CD4-positive, alpha-beta memory T cell (primary cell): ENCODE data around the gene SPRR4. TPM values are rescaled to one million over a fixed set of nuclear protein-coding genes. Genes with fewer than 3 reads are reported as not detected.

Experiments
- CTCF ChIA-PET: fragments of 350-600 bp; sonication (Branson Sonifier 250); formaldehyde crosslinking; loops from one replicate; lab custom pipeline; 2021; ENCODE audit warnings: inconsistent platforms; ENCODE audit not compliant: partially characterized antibody; lab: Charles Lee
- POLR2A ChIA-PET: fragments of 350-600 bp; sonication (Branson Sonifier 250); formaldehyde crosslinking; loops from one replicate; lab custom pipeline; 2021; ENCODE audit not compliant: partially characterized antibody; lab: Charles Lee
- DNase-seq, 5 donors: peaks; one replicate each; pipeline versions ENCODE4 v3.0.0 to v3.0.0-alpha.2; 2020 to 2022; ENCODE audit warnings: mixed read lengths in 1 of 5
- H3K27ac ChIP-seq: one replicate; pipeline ENCODE4 v1.7.0; 2013; ENCODE audit warnings: low read depth, low read length
- H3K27me3 ChIP-seq: 2 replicates; pipeline ENCODE4 v1.7.0; 2013; ENCODE audit warnings: mild to moderate bottlenecking, low read length, moderate library complexity; ENCODE audit not compliant: insufficient read depth
- H3K36me3 ChIP-seq: 2 replicates; pipeline ENCODE4 v1.7.0; 2013; ENCODE audit warnings: mild to moderate bottlenecking, low read length, moderate library complexity; ENCODE audit not compliant: insufficient read depth
- H3K4me1 ChIP-seq: 2 replicates; pipeline ENCODE4 v1.7.0; 2013; ENCODE audit warnings: mild to moderate bottlenecking, low read length, moderate library complexity; ENCODE audit not compliant: insufficient read depth
- H3K4me3 ChIP-seq, 2 donors: one replicate each; pipeline ENCODE4 v1.7.0; 2013; ENCODE audit warnings: low read length in 2 of 2, mild to moderate bottlenecking in 1 of 2
- H3K9me3 ChIP-seq, 2 donors: one replicate each; pipeline ENCODE4 v1.7.0; 2013; ENCODE audit warnings: low read length in 2 of 2, control low read depth in 1 of 2; ENCODE audit not compliant: control insufficient read depth in 1 of 2
- H3K27ac Mint-ChIP-seq, 7 donors: one replicate each; pipeline ENCODE4 v1.8.0; 2020 to 2021; ENCODE audit warnings: mixed read lengths in 7 of 7, mild to moderate bottlenecking in 6 of 7, inconsistent platforms in 3 of 7, moderate library complexity in 3 of 7
- H3K27me3 Mint-ChIP-seq, 2 donors: one replicate each; pipeline ENCODE4 v1.8.0; 2020 to 2021; ENCODE audit warnings: mixed read lengths in 2 of 2
- H3K36me3 Mint-ChIP-seq, 2 donors: one replicate each; pipeline ENCODE4 v1.8.0; 2020 to 2021; ENCODE audit warnings: mixed read lengths in 2 of 2, inconsistent platforms in 1 of 2, mild to moderate bottlenecking in 1 of 2
- H3K4me1 Mint-ChIP-seq, 4 donors: one replicate each; pipeline ENCODE4 v1.8.0; 2020 to 2021; ENCODE audit warnings: mixed read lengths in 4 of 4, mild to moderate bottlenecking in 1 of 4
- H3K4me3 Mint-ChIP-seq, 8 donors: one replicate each; pipeline ENCODE4 v1.8.0; 2020 to 2021; ENCODE audit warnings: mixed read lengths in 8 of 8, mild to moderate bottlenecking in 7 of 8, moderate library complexity in 6 of 8, inconsistent platforms in 3 of 8
- H3K9me3 Mint-ChIP-seq, 8 donors: one replicate each; pipeline ENCODE4 v1.8.0; 2020 to 2021; ENCODE audit warnings: mixed read lengths in 8 of 8, mild to moderate bottlenecking in 5 of 8, inconsistent platforms in 3 of 8, moderate library complexity in 1 of 8
- intact Hi-C: fragments of 100-400 bp; cut with micrococcal nuclease; formaldehyde crosslinking; loops from one replicate; pipeline ENCODE4 v1.15.1; 2023
- polyA plus RNA-seq, 2 donors: library from polyadenylated mRNA; unstranded; fragments of 300-500 nt; fragmentation: Illumina TruSeq; gene quantifications; one replicate each; pipeline ENCODE4 v1.2.3, GENCODE V29; 2021
- total RNA-seq, 2 experiments: library from RNA; stranded (reverse); gene quantifications; one replicate each; pipeline ENCODE4 v1.2.3, GENCODE V29; 2021

The SPRR4 gene
- total and polyA plus RNA-seq, 4 experiments from 2014 or later: not detected

GRCh38 chr1:152957561-152957960, 12.9 kb upstream of the SPRR4 start:
- H3K27me3 ChIP-seq: no peaks in the 10 kb centered on the region
- intact Hi-C loops: no loop called here
- ChIA-PET POLR2A (no interaction called here), CTCF (no interaction called here)
- H3K36me3 Mint-ChIP-seq: no peaks in the 10 kb centered on the region
- no peak overlapping the region for H3K27ac ChIP-seq
- no peak overlapping the region for H3K27ac Mint-ChIP-seq
- no peak overlapping the region for H3K4me3 ChIP-seq
- H3K9me3 Mint-ChIP-seq: peaks cover 0 to 5% (median 0%) of the 10 kb centered on the region in 8 donors
- peaks cover 4 to 9% of the 10 kb centered on the region in 2 donors for H3K27me3 Mint-ChIP-seq
- H3K4me1 Mint-ChIP-seq: no peaks in the 10 kb centered on the region
- DNase-seq: no peak
- H3K4me1 ChIP-seq: no peaks in the 10 kb centered on the region
- H3K36me3 ChIP-seq: no peaks in the 10 kb centered on the region
- no peak overlapping the region for H3K4me3 Mint-ChIP-seq
- H3K9me3 ChIP-seq: no peaks in the 10 kb centered on the region

- Mint-ChIP-seq H3K27ac (no peak overlapping the region), H3K27me3 (peaks cover 4 to 9% of the 10 kb centered on the region in 2 donors), H3K4me3 (no peak overlapping the region), H3K4me1 (no peaks in the 10 kb centered on the region), H3K36me3 (no peaks in the 10 kb centered on the region), H3K9me3 (peaks cover 0 to 5% (median 0%) of the 10 kb centered on the region in 8 donors)
- POLR2A ChIA-PET: no interaction called here
- intact Hi-C loops: no loop called here
- no peak overlapping the region for H3K4me3 ChIP-seq
- no peaks in the 10 kb centered on the region for H3K27me3 ChIP-seq
- DNase-seq: no peak
- H3K27ac ChIP-seq: no peak overlapping the region
- no peaks in the 10 kb centered on the region for H3K36me3 ChIP-seq
- CTCF ChIA-PET: no interaction called here
- no peaks in the 10 kb centered on the region for H3K4me1 ChIP-seq
- H3K9me3 ChIP-seq: no peaks in the 10 kb centered on the region
Measured at GRCh38 chr1:152959273-152959672, 11.2 kb upstream of the SPRR4 start.

- intact Hi-C loops: no loop called here
- no peaks in the 10 kb centered on the region for H3K4me1 ChIP-seq
- CTCF ChIA-PET: no interaction called here
Measured at GRCh38 chr1:152959801-152960451, 10.5 kb upstream of the SPRR4 start.

GRCh38 chr1:152960452-152961044, 9.9 kb upstream of the SPRR4 start:
- ChIA-PET POLR2A (no interaction called here), CTCF (no interaction called here)
- Mint-ChIP-seq H3K27ac (no peak overlapping the region), H3K4me3 (no peak overlapping the region), H3K36me3 (no peaks in the 10 kb centered on the region), H3K9me3 (peaks cover 0 to 5% (median 0%) of the 10 kb centered on the region in 8 donors), H3K27me3 (peaks cover 3 to 11% of the 10 kb centered on the region in 2 donors), H3K4me1 (no peaks in the 10 kb centered on the region)
- intact Hi-C loops: no loop called here
- Histone ChIP-seq H3K4me3 (no peak overlapping the region), H3K4me1 (no peaks in the 10 kb centered on the region), H3K9me3 (no peaks in the 10 kb centered on the region), H3K27ac (no peak overlapping the region), H3K36me3 (no peaks in the 10 kb centered on the region), H3K27me3 (no peaks in the 10 kb centered on the region)
- no peak for DNase-seq

More at GRCh38 chr1:152959801-152960451, 10.5 kb upstream of the SPRR4 start:
- H3K27ac Mint-ChIP-seq: peak overlapping the region in 1 of 7 donors; percentile 31
- POLR2A ChIA-PET: no interaction called here
- no peaks in the 10 kb centered on the region for H3K4me1 Mint-ChIP-seq
- no peak overlapping the region for H3K27ac ChIP-seq
- H3K36me3 Mint-ChIP-seq: no peaks in the 10 kb centered on the region
- no peaks in the 10 kb centered on the region for H3K36me3 ChIP-seq
- H3K27me3 ChIP-seq: no peaks in the 10 kb centered on the region
- peaks cover 3 to 9% of the 10 kb centered on the region in 2 donors for H3K27me3 Mint-ChIP-seq
- H3K9me3 Mint-ChIP-seq: peaks cover 0 to 5% (median 0%) of the 10 kb centered on the region in 8 donors
- H3K4me3 ChIP-seq: no peak overlapping the region
- no peak overlapping the region for H3K4me3 Mint-ChIP-seq
- no peaks in the 10 kb centered on the region for H3K9me3 ChIP-seq
- no peak for DNase-seq

- H3K4me3 ChIP-seq: no peak overlapping the region
- H3K9me3 Mint-ChIP-seq: peaks cover 0 to 5% (median 0%) of the 10 kb centered on the region in 8 donors
- H3K9me3 ChIP-seq: no peaks in the 10 kb centered on the region
- no peak overlapping the region for H3K4me3 Mint-ChIP-seq
- no peaks in the 10 kb centered on the region for H3K27me3 ChIP-seq
- no peaks in the 10 kb centered on the region for H3K4me1 ChIP-seq
- no peaks in the 10 kb centered on the region for H3K36me3 Mint-ChIP-seq
- no peaks in the 10 kb centered on the region for H3K4me1 Mint-ChIP-seq
- intact Hi-C loops: no loop called here
- ChIA-PET POLR2A (no interaction called here), CTCF (interaction anchor here (1.6 kb wide), 1 partner anchor 91 kb away, joined by 3 read pairs; no protein-coding TSS in a partner anchor)
- H3K36me3 ChIP-seq: no peaks in the 10 kb centered on the region
- no peak overlapping the region for H3K27ac Mint-ChIP-seq
- DNase-seq: no peak
- H3K27ac ChIP-seq: no peak overlapping the region
- peaks cover 4 to 11% of the 10 kb centered on the region in 2 donors for H3K27me3 Mint-ChIP-seq
Measured at GRCh38 chr1:152961226-152961891, 9.1 kb upstream of the SPRR4 start.

- Histone ChIP-seq H3K27ac (no peak overlapping the region), H3K36me3 (no peaks in the 10 kb centered on the region), H3K4me3 (no peak overlapping the region), H3K4me1 (no peaks in the 10 kb centered on the region), H3K9me3 (no peaks in the 10 kb centered on the region), H3K27me3 (no peaks in the 10 kb centered on the region)
- H3K9me3 Mint-ChIP-seq: peaks cover 0 to 5% (median 0%) of the 10 kb centered on the region in 8 donors
- H3K4me3 Mint-ChIP-seq: no peak overlapping the region
- no peak overlapping the region for H3K27ac Mint-ChIP-seq
- intact Hi-C loops: no loop called here
- CTCF ChIA-PET: interaction anchor here (0.7 to 1.6 kb wide), 2 partner anchors 9 to 93 kb away, joined by 3 read pairs; no protein-coding TSS in a partner anchor
- H3K4me1 Mint-ChIP-seq: no peaks in the 10 kb centered on the region
- H3K36me3 Mint-ChIP-seq: no peaks in the 10 kb centered on the region
- POLR2A ChIA-PET: no interaction called here
- peaks cover 5 to 14% of the 10 kb centered on the region in 2 donors for H3K27me3 Mint-ChIP-seq
- DNase-seq: no peak
Measured at GRCh38 chr1:152962876-152963415, 7.5 kb upstream of the SPRR4 start.

GRCh38 chr1:152964536-152964935, 5.9 kb upstream of the SPRR4 start:
- H3K36me3 ChIP-seq: no peaks in the 10 kb centered on the region
- no peaks in the 10 kb centered on the region for H3K36me3 Mint-ChIP-seq
- intact Hi-C loops: no loop called here
- H3K4me3 ChIP-seq: no peak overlapping the region
- peaks cover 12 to 13% of the 10 kb centered on the region in 2 donors for H3K27me3 Mint-ChIP-seq
- H3K4me1 Mint-ChIP-seq: no peaks in the 10 kb centered on the region
- no peaks in the 10 kb centered on the region for H3K27me3 ChIP-seq
- no peaks in the 10 kb centered on the region for H3K9me3 ChIP-seq
- H3K4me1 ChIP-seq: no peaks in the 10 kb centered on the region
- DNase-seq: no peak
- H3K27ac ChIP-seq: no peak overlapping the region
- H3K27ac Mint-ChIP-seq: no peak overlapping the region
- peaks cover 0 to 4% (median 0%) of the 10 kb centered on the region in 8 donors for H3K9me3 Mint-ChIP-seq
- ChIA-PET POLR2A (no interaction called here), CTCF (no interaction called here)
- H3K4me3 Mint-ChIP-seq: no peak overlapping the region
